ENCODE results near the gene FBXO15. TPM values are rescaled to one million over a fixed set of nuclear protein-coding genes. Genes with fewer than 3 reads are reported as not detected.

FBXO15 gene
- total RNA-seq, 4 donors from 2014 or later = 0.13 to 0.32 (median 0.19) TPM; not detected in 1

DNA sequence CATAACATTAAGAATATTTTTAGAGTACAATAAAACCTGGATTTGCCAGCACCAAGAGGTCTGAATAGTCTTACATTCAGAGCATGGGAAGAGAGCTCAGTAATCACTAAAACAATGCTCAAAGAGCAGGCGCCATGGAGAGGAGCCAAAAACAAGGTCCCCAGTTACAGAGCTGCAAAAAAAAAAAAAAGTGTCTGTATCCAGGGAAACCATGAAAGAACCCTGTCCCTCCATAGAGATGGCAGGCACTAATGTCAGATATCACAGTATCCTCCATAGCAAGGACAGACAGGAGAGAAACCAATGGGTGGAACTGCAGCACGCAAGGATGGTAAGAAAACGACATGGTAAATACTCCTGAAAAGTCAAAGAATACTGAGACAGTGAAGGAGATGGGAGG lies 19.5 kb downstream of the FBXO15 start:
- 71 to 78% methylated on average over 3 of the region's 3 CpGs for WGBS, 2 donors
- Histone ChIP-seq H3K9me3 (no peaks in the 10 kb centered on the region), H3K4me3 (no peak overlapping the region), H3K27ac (no peak overlapping the region), H3K36me3 (no peaks in the 10 kb centered on the region), H3K4me1 (no peaks in the 10 kb centered on the region), H3K27me3 (no peaks in the 10 kb centered on the region)
- intact Hi-C loops (cut with DNase I) = no loop called here
- DNase-seq = no peak
- TF ChIP-seq, protein P1, sequence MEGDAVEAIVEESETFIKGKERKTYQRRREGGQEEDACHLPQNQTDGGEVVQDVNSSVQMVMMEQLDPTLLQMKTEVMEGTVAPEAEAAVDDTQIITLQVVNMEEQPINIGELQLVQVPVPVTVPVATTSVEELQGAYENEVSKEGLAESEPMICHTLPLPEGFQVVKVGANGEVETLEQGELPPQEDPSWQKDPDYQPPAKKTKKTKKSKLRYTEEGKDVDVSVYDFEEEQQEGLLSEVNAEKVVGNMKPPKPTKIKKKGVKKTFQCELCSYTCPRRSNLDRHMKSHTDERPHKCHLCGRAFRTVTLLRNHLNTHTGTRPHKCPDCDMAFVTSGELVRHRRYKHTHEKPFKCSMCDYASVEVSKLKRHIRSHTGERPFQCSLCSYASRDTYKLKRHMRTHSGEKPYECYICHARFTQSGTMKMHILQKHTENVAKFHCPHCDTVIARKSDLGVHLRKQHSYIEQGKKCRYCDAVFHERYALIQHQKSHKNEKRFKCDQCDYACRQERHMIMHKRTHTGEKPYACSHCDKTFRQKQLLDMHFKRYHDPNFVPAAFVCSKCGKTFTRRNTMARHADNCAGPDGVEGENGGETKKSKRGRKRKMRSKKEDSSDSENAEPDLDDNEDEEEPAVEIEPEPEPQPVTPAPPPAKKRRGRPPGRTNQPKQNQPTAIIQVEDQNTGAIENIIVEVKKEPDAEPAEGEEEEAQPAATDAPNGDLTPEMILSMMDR (IDR thresholded peaks at IDR 0.05) = no peak
- no peak for TF ChIP-seq POLR2A (IDR thresholded peaks at IDR 0.05)

DNA sequence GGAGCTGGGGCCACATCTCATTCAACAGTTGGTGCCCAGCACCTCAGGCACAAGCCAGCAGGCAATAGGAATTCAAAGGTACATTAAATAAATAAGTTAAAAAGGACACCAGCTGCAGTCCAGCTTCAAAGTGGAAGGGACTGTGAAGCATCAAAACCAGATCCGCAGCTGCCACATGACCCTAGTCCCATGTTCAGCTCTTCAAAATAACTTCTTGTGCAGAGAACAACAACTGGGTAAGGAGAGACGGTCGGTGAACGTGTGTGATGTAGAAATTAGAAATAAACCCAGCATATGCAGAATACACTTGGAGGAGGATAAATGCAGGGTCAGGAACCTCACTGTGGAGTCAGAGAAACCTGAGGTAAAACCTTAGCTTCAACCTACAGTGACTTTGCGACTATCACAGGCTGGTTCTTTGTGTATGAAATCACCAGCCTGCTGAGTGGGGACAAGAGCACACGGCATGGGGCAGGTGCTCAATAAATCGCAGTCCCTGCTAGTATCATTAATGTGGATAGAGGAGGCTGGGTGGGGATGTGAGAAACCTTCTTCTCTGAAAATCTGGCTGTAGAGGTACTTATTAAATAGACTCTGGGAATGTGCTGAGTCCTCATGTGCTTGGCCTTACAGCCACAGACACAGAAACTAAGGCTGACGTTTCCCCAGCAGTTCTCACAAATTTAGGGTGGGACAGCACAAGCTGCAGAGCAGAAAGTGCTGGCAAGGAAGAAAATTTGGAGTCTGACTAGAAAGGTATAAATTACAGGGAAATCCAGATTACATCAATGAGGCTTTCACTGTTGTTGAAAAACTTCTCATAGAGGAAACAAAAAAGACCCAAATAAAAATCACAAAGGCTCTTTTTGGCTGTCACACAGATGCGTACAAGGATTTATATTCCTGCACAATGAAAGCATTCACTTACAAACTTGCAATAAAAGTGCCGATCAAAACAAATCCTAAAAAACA lies 20.7 kb downstream of the FBXO15 start:
- WGBS, 2 donors = 69 to 72% methylated on average over 10 of the region's 10 CpGs
- Histone ChIP-seq H3K9me3 (no peaks in the 10 kb centered on the region), H3K4me3 (no peak overlapping the region), H3K27me3 (no peaks in the 10 kb centered on the region), H3K27ac (no peak overlapping the region), H3K36me3 (no peaks in the 10 kb centered on the region), H3K4me1 (no peaks in the 10 kb centered on the region)
- intact Hi-C loops (cut with DNase I) = no loop called here
- DNase-seq = no peak
- TF ChIP-seq, protein P1 (IDR thresholded peaks at IDR 0.05) = no peak
- no peak for TF ChIP-seq POLR2A (IDR thresholded peaks at IDR 0.05)

DNA sequence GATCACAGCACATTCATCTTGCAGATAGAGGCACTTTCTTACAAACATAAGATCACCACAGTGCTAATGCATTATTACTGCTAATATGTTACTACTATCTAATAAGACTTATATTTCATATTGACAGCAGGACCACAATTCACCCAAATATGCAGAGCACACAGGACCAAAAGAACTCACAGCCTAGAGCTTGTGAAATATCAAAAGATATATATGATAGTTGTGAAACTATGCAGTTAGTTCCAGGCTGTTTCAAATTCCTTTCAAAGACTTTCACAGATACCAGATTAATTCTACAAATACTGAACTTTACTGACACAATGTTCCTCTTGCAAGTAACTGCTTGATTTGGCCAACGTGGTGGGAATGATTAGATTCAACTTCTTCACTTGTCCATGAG lies 23.0 kb downstream of the FBXO15 start:
- Histone ChIP-seq H3K4me1 (no peaks in the 10 kb centered on the region), H3K27ac (no peak overlapping the region), H3K9me3 (no peaks in the 10 kb centered on the region), H3K36me3 (no peaks in the 10 kb centered on the region), H3K4me3 (no peak overlapping the region), H3K27me3 (no peaks in the 10 kb centered on the region)
- no peak for TF ChIP-seq POLR2A (IDR thresholded peaks at IDR 0.05)
- TF ChIP-seq, protein P1 (IDR thresholded peaks at IDR 0.05) = no peak
- intact Hi-C loops (cut with DNase I) = no loop called here
- no peak for DNase-seq
- WGBS, 2 donors = 36 to 60% methylated on average over 1 of the region's 1 CpG

DNA sequence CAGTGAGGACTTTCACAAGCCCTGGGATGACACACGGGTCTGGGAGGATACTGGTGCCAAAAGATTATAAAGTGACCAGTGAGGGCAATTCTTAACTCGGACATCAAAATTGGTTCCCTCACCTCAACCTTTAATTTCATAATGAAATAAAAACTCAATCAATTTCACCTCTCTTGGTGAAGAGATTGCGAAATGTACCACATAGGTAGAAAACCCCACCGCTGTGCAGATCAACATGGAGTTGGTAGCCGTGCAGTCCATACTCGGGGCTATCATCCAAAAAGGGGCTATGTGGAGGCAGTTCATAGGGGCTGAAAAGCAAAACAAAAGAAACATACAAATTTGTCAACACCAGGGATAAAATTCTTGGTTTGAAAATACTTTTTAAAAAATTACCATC lies 24.4 kb downstream of the FBXO15 start:
- no peak for TF ChIP-seq POLR2A (IDR thresholded peaks at IDR 0.05)
- TF ChIP-seq, protein P1 (IDR thresholded peaks at IDR 0.05) = no peak
- intact Hi-C loops (cut with DNase I) = no loop called here
- 85 to 91% methylated on average over 6 of the region's 6 CpGs for WGBS, 2 donors
- DNase-seq = no peak
- Histone ChIP-seq H3K4me1 (no peaks in the 10 kb centered on the region), H3K36me3 (no peaks in the 10 kb centered on the region), H3K9me3 (no peaks in the 10 kb centered on the region), H3K27ac (no peak overlapping the region), H3K27me3 (no peaks in the 10 kb centered on the region), H3K4me3 (no peak overlapping the region)
